SK-N-SH (cell line): ENCODE results near the gene LRRC51. TPM values are rescaled to one million over a fixed set of nuclear protein-coding genes. Genes with fewer than 3 reads are reported as not detected.

Source experiments
- CTCF ChIA-PET: fragments of 300-600, 350-600 bp; formaldehyde crosslinking; extraction: SDS; loops from one replicate; lab custom pipeline; 2021; lab: Yijun Ruan, JAX
- POLR2A ChIA-PET: fragments of 350-600 bp; sonication (Branson Sonifier 250); formaldehyde crosslinking; extraction: SDS; loops from one replicate; lab custom pipeline; 2020; ENCODE audit warnings: antibody characterized with exemption, inconsistent platforms; lab: Yijun Ruan, JAX
- DNase-seq: peaks from one replicate; pipeline ENCODE4 v3.0.0; 2012
- H2AFZ ChIP-seq: fragments of 200-600 bp; sonication (generic); 2 replicates; pipeline ENCODE4 v1.8.1; 2016; ENCODE audit warnings: antibody characterized with exemption, mild to moderate bottlenecking, low read depth
- H3F3A ChIP-seq: fragments of 200-600 bp; sonication (generic); replicated peaks from 2 replicates; pipeline ENCODE3; 2016; ENCODE audit warnings: antibody characterized with exemption, mild to moderate bottlenecking; ENCODE audit not compliant: insufficient read depth
- H3K27ac ChIP-seq, 2 experiments: fragments of 200-500 bp in 1 of 2; fragments of 200-600 bp in 1 of 2; sonication (Bioruptor generic) in 1 of 2; sonication (generic), shearing (Covaris generic) in 1 of 2; 2 replicates each; pipeline versions ENCODE4 v1.5.1 to v1.6.1; 2014 to 2016; ENCODE audit warnings: low read depth in 2 of 2, inconsistent platforms in 1 of 2, low read length in 1 of 2, mild to moderate bottlenecking in 1 of 2, mixed read lengths in 1 of 2
- H3K27me3 ChIP-seq: fragments of 200-600 bp; sonication (generic), shearing (Covaris generic); 2 replicates; pipeline ENCODE4 v1.6.1; 2016; ENCODE audit warnings: mixed run types; ENCODE audit not compliant: insufficient read depth
- H3K36me3 ChIP-seq, 2 experiments: fragments of 200-500 bp in 1 of 2; fragments of 200-600 bp in 1 of 2; sonication (Bioruptor generic) in 1 of 2; sonication (generic) in 1 of 2; replicated peaks in 1 of 2; 2 replicates each; pipeline versions ENCODE3 to v1.5.1; 2014 to 2016; ENCODE audit warnings: low read length in 1 of 2, mild to moderate bottlenecking in 1 of 2; ENCODE audit not compliant: insufficient read depth in 2 of 2, control insufficient read depth in 1 of 2
- H3K4me1 ChIP-seq, 2 experiments: fragments of 200-500 bp in 1 of 2; fragments of 200-600 bp in 1 of 2; sonication (Bioruptor generic) in 1 of 2; sonication (generic), shearing (Covaris generic) in 1 of 2; 2 replicates each; pipeline versions ENCODE4 v1.5.1 to v1.6.1; 2014 to 2016; ENCODE audit warnings: low read depth in 1 of 2, low read length in 1 of 2, mixed run types in 1 of 2; ENCODE audit not compliant: insufficient read depth in 2 of 2, control insufficient read depth in 1 of 2
- H3K4me2 ChIP-seq: fragments of 200-600 bp; sonication (generic), shearing (Covaris generic); 2 replicates; pipeline ENCODE4 v1.6.1; 2017; ENCODE audit warnings: mixed run types
- H3K4me3 ChIP-seq, 2 experiments: fragments of 200-500 bp in 1 of 2; fragments of 200-600 bp in 1 of 2; sonication (Bioruptor generic) in 1 of 2; sonication (generic), shearing (Covaris generic) in 1 of 2; 2 replicates each; pipeline versions ENCODE4 v1.5.1 to v1.8.1; 2014 to 2016; ENCODE audit warnings: low read depth in 2 of 2, inconsistent platforms in 1 of 2, low read length in 1 of 2, mild to moderate bottlenecking in 1 of 2, mixed read lengths in 1 of 2, moderate library complexity in 1 of 2
- H3K79me2 ChIP-seq: fragments of 200-600 bp; sonication (generic); 2 replicates; pipeline ENCODE4 v1.8.1; 2017; ENCODE audit warnings: mild to moderate bottlenecking; ENCODE audit not compliant: insufficient read depth
- H3K9ac ChIP-seq: fragments of 200-600 bp; sonication (generic); 2 replicates; pipeline ENCODE4 v1.6.1; 2017; ENCODE audit warnings: mixed run types
- H3K9me2 ChIP-seq: fragments of 200-600 bp; sonication (generic); 2 replicates; pipeline ENCODE4 v1.6.1; 2017; ENCODE audit warnings: mixed run types
- H3K9me3 ChIP-seq: fragments of 200-600 bp; sonication (generic); 2 replicates; pipeline ENCODE4 v1.6.1; 2017; ENCODE audit warnings: mixed run types, mild to moderate bottlenecking, moderate library complexity
- H4K20me1 ChIP-seq: fragments of 200-600 bp; sonication (generic); 2 replicates; pipeline ENCODE4 v1.6.1; 2017; ENCODE audit warnings: mild to moderate bottlenecking, mixed run types; ENCODE audit not compliant: insufficient read depth
- CHD2 ChIP-seq: fragments of 150-350 bp; IDR thresholded peaks from 2 replicates; pipeline ENCODE4 v1.6.1; 2018; ENCODE audit warnings: low read length; ENCODE audit not compliant: partially characterized antibody
- EP300 ChIP-seq, 2 experiments: IDR thresholded peaks; 2 replicates each; pipeline versions ENCODE4 v1.4.0 to v1.6.1; 2012; ENCODE audit warnings: borderline replicate concordance in 1 of 2, low read depth in 1 of 2, low read length in 1 of 2
- EZH2phosphoT487 ChIP-seq: fragments of 200-600 bp; sonication (generic); IDR thresholded peaks from 2 replicates; pipeline ENCODE4 v1.6.1; 2017; ENCODE audit warnings: low read depth, mixed run types, mild to moderate bottlenecking, antibody characterized with exemption, moderate library complexity, borderline replicate concordance
- FOXJ3 ChIP-seq: sonication (generic); formaldehyde crosslinking; IDR thresholded peaks from 2 replicates; pipeline ENCODE4 v1.5.1; 2020; ENCODE audit warnings: mild to moderate bottlenecking, missing genetic modification reagents
- GATA2 ChIP-seq: sonication (generic); formaldehyde crosslinking; IDR thresholded peaks from 2 replicates; pipeline ENCODE4 v1.5.0; 2020; ENCODE audit warnings: mild to moderate bottlenecking, missing genetic modification reagents
- IRF3 ChIP-seq: fragments of 150-350 bp; IDR thresholded peaks from 2 replicates; pipeline ENCODE4 v1.6.1; 2016; ENCODE audit warnings: mild to moderate bottlenecking, low read depth, low read length
- JUND ChIP-seq: IDR thresholded peaks from 2 replicates; pipeline ENCODE4 v1.4.0; 2012
- MEF2A ChIP-seq: IDR thresholded peaks from 2 replicates; pipeline ENCODE4 v1.4.0; 2012; ENCODE audit warnings: low read depth, borderline replicate concordance
- MXI1 ChIP-seq: IDR thresholded peaks from 2 replicates; pipeline ENCODE4 v1.6.1; 2012; ENCODE audit warnings: mild to moderate bottlenecking, low read depth, low read length, improper control_type of control experiment
- RCOR1 ChIP-seq: fragments of 150-350 bp; IDR thresholded peaks from 2 replicates; pipeline ENCODE4 v1.6.1; 2017; ENCODE audit warnings: antibody characterized with exemption, low read length
- SMC3 ChIP-seq: IDR thresholded peaks from 2 replicates; pipeline ENCODE4 v1.6.1; 2012; ENCODE audit warnings: low read depth, low read length, improper control_type of control experiment
- TAF1 ChIP-seq: IDR thresholded peaks from 2 replicates; pipeline ENCODE4 v1.6.1; 2012; ENCODE audit warnings: low read depth, mild to moderate bottlenecking, low read length, moderate library complexity, borderline replicate concordance
- TCF12 ChIP-seq: IDR thresholded peaks from 2 replicates; pipeline ENCODE4 v1.4.0; 2012
- WGBS: methylation state at CpG from one replicate; pipeline ENCODE4 v1.1.6; 2017; ENCODE audit warnings: low lambda C conversion rate; 5-methylcytosine and 5-hydroxymethylcytosine counted together
- polyA plus RNA-seq, 3 experiments: library from polyadenylated mRNA; depleted of rRNA; stranded (reverse); fragments of >200 nt; gene quantifications; 2 replicates each; pipeline ENCODE4 v1.2.3, GENCODE V29; 2012
- TF ChIP-seq, protein P1 (sequence below): IDR thresholded peaks from 2 replicates; pipeline ENCODE4 v1.4.0; 2012; ENCODE audit warnings: low read depth
- TF ChIP-seq, protein P2 (sequence below): fragments of 150-350 bp; IDR thresholded peaks from 2 replicates; pipeline ENCODE4 v1.6.1; 2017; ENCODE audit warnings: antibody characterized with exemption, low read length, low read depth, borderline replicate concordance
- TF ChIP-seq, protein P3 (sequence below): IDR thresholded peaks from 2 replicates; pipeline ENCODE4 v1.6.1; 2012; ENCODE audit warnings: mild to moderate bottlenecking, low read depth, low read length, moderate library complexity
- TF ChIP-seq, protein P4 (sequence below): fragments of 200-600 bp; sonication (generic); IDR thresholded peaks from 2 replicates; pipeline ENCODE4 v1.6.1; 2017; ENCODE audit warnings: antibody characterized with exemption, mild to moderate bottlenecking, moderate library complexity

LRRC51 gene
- polyA plus RNA-seq, 1 of the 3 experiments (the other 2 are of a cell fraction), result 7.3 TPM

DNA sequence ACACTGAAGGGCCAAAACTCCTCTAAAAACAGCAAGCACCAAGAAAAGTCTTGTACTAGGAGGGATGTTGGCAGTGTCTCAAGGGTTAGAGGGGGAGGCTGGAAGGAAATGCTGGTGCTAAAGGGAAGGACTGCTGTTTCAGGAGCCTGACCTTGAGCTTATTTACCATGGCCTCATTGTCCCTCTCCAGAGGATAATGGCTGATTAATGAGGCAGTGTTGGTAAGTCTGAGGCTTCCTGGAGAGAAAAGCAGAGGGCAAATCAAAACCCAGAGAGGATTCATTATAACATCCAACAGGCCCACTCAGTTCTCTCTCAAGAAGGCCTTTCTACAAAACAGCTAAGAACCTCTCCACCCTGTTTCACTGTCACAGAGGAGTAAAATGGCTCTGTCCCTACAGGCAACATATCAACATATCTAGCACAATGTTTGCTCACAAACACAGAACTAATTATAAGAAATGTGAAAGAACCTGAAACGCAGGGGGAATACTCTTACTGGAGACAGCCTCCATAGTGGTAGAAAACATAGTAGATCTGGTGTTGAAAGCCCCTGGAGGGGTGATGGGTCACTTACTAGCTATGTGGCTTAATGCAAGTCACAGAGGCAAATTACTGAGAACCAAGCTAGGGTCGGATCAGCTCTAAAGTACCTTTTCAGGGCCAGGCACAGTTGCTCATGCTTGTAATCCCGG, 31.7 kb upstream of the LRRC51 start:
- H3K9me2 ChIP-seq, result no peaks in the 10 kb centered on the region
- CTCF ChIA-PET, result interaction anchor here (0.8 to 1.9 kb wide), 4 partner anchors 10 to 42 kb away, joined by 3 to 7 read pairs (median 5); no protein-coding TSS in a partner anchor
- no peak overlapping the region for H3K4me2 ChIP-seq
- H3K4me3 ChIP-seq, result no peak overlapping the region
- H2AFZ ChIP-seq, result no peak overlapping the region
- peaks cover 97% of the 10 kb centered on the region for H3K79me2 ChIP-seq
- no peaks in the 10 kb centered on the region for H3K27me3 ChIP-seq
- H3K9ac ChIP-seq, result no peak overlapping the region
- WGBS, result 91% methylated on average over 3 of the region's 3 CpGs
- H3K9me3 ChIP-seq, result no peaks in the 10 kb centered on the region
- H3F3A ChIP-seq, result no peaks in the 10 kb centered on the region
- H4K20me1 ChIP-seq, result no peaks in the 10 kb centered on the region
- H3K4me1 ChIP-seq, result peaks cover 0 to 4% of the 10 kb centered on the region in 2 experiments; a peak in 1 of 4 replicates
- DNase-seq, result no peak
- TF ChIP-seq TCF12, result no peak
- TF ChIP-seq, protein P1, sequence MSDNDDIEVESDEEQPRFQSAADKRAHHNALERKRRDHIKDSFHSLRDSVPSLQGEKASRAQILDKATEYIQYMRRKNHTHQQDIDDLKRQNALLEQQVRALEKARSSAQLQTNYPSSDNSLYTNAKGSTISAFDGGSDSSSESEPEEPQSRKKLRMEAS, result no peak
- TF ChIP-seq GATA2 (CRISPR knock-in tag), result no peak
- TF ChIP-seq MEF2A, result no peak
- no peak for TF ChIP-seq TAF1
- TF ChIP-seq EZH2phosphoT487, result no peak
- TF ChIP-seq, protein P2, sequence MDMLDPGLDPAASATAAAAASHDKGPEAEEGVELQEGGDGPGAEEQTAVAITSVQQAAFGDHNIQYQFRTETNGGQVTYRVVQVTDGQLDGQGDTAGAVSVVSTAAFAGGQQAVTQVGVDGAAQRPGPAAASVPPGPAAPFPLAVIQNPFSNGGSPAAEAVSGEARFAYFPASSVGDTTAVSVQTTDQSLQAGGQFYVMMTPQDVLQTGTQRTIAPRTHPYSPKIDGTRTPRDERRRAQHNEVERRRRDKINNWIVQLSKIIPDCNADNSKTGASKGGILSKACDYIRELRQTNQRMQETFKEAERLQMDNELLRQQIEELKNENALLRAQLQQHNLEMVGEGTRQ, result no peak
- TF ChIP-seq IRF3, result no peak
- TF ChIP-seq JUND, result no peak
- no peak for TF ChIP-seq SMC3
- TF ChIP-seq, protein P3, sequence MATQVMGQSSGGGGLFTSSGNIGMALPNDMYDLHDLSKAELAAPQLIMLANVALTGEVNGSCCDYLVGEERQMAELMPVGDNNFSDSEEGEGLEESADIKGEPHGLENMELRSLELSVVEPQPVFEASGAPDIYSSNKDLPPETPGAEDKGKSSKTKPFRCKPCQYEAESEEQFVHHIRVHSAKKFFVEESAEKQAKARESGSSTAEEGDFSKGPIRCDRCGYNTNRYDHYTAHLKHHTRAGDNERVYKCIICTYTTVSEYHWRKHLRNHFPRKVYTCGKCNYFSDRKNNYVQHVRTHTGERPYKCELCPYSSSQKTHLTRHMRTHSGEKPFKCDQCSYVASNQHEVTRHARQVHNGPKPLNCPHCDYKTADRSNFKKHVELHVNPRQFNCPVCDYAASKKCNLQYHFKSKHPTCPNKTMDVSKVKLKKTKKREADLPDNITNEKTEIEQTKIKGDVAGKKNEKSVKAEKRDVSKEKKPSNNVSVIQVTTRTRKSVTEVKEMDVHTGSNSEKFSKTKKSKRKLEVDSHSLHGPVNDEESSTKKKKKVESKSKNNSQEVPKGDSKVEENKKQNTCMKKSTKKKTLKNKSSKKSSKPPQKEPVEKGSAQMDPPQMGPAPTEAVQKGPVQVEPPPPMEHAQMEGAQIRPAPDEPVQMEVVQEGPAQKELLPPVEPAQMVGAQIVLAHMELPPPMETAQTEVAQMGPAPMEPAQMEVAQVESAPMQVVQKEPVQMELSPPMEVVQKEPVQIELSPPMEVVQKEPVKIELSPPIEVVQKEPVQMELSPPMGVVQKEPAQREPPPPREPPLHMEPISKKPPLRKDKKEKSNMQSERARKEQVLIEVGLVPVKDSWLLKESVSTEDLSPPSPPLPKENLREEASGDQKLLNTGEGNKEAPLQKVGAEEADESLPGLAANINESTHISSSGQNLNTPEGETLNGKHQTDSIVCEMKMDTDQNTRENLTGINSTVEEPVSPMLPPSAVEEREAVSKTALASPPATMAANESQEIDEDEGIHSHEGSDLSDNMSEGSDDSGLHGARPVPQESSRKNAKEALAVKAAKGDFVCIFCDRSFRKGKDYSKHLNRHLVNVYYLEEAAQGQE, result no peak
- TF ChIP-seq MXI1, result no peak
- no peak for TF ChIP-seq RCOR1
- TF ChIP-seq EP300 (IDR thresholded peaks at IDR 0.05; ENCODE audit: borderline replicate concordance in 1 of 2, low read depth in 1 of 2, low read length in 1 of 2), result no peak
- TF ChIP-seq FOXJ3 (CRISPR knock-in tag), result no peak
- TF ChIP-seq, protein P4, sequence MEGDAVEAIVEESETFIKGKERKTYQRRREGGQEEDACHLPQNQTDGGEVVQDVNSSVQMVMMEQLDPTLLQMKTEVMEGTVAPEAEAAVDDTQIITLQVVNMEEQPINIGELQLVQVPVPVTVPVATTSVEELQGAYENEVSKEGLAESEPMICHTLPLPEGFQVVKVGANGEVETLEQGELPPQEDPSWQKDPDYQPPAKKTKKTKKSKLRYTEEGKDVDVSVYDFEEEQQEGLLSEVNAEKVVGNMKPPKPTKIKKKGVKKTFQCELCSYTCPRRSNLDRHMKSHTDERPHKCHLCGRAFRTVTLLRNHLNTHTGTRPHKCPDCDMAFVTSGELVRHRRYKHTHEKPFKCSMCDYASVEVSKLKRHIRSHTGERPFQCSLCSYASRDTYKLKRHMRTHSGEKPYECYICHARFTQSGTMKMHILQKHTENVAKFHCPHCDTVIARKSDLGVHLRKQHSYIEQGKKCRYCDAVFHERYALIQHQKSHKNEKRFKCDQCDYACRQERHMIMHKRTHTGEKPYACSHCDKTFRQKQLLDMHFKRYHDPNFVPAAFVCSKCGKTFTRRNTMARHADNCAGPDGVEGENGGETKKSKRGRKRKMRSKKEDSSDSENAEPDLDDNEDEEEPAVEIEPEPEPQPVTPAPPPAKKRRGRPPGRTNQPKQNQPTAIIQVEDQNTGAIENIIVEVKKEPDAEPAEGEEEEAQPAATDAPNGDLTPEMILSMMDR, result no peak
- TF ChIP-seq CHD2, result no peak
- POLR2A ChIA-PET, result interaction anchor here (0.6 to 1.1 kb wide), 2 partner anchors 23 to 35 kb away, joined by 3 to 4 read pairs; no protein-coding TSS in a partner anchor
- H3K27ac ChIP-seq, result no peak overlapping the region; a peak in 1 of 4 replicates
- peaks cover 6 to 14% of the 10 kb centered on the region in 2 experiments for H3K36me3 ChIP-seq
